Glomerular endothelial cell (primary cell): ENCODE measurements around the gene TBC1D14. TPM values are rescaled to one million over a fixed set of nuclear protein-coding genes. Genes with fewer than 3 reads are reported as not detected.
"Not testable (repeated sequence)": the region's sequence is repeated elsewhere in the genome, so short reads cannot be mapped to it uniquely, and the experiment has no call there.

Experiments used
- DNase-seq: peaks from one replicate; pipeline ENCODE4 v3.0.0-alpha.2; 2011; ENCODE audit warnings: low read depth, low spot score; ENCODE audit errors: extremely low read depth
- total RNA-seq: library from RNA; depleted of rRNA; stranded (reverse); fragments of >200 nt; gene quantifications from 2 replicates; pipeline ENCODE4 v1.2.3, GENCODE V29; 2015

TBC1D14 gene
- total RNA-seq, 1 donor from 2014 or later = 22.0 TPM

DNA sequence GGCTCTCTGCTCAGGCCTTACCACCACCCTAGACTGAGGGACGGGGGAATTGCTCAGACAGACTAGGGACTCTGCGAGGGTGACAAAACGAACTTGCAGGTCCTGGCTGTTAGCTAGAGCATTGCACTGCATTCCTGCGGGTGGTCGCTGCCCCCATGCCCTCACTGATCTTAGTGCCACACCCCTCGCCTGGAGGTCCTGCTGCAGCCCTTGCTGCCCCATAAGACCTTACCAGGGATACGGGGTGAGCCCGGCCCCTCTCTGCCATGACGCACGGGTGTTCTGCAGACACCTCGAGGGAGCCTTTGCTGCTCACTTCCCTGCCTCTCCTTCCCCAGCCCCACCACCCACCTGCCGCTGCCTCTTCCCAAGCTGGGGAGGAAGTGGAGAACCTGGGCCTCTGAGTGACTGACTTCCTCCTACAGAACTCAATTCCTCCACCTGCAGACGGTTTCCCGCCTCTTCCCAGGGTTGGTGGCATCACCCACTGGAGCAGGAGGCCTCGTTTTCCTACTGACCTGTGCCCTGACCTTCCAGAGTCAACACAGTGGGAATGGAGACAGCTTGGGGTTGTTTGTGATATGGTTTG, 19.8 kb upstream of the TBC1D14 start:
- no peak for DNase-seq

DNA sequence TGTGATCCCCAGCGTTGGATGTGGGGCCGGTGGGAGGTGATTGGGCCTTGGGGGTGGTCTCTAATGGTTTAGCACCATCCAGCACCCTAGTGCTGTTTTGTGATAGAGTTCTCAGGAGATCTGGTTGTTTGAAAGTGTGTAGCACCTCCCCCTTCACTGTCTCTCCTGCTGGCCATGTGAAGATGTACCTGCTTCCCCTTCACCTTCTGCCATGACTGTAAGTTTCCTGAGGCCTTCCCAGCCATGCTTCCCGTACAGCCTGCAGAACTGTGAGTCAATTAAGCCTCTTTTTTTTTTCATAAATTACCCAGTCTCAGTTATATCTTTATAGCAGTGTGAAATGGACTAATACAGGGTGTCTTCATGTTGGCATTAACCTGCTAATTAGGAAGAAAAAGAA, 19.3 kb upstream of the TBC1D14 start:
- no peak for DNase-seq

DNA sequence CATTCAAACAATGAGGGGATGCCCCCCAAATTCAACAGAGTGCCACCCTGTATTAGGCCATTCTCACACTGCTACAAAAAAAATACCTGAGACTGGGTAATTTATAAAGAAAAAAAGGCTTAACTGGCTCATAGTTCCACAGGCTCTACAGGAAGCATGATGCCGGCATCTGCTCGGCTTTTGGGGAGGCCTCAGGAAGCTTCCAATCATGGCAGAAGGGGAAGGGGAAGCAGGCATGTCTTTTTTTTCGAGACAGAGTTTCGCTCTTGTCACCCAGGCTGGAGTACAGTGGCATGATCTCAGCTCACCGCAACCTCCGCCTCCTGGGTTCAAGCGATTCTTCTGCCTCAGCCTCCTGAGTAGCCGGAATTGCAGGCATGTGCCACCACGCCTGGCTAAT, 18.7 kb upstream of the TBC1D14 start:
- DNase-seq = not testable (repeated sequence)

DNA sequence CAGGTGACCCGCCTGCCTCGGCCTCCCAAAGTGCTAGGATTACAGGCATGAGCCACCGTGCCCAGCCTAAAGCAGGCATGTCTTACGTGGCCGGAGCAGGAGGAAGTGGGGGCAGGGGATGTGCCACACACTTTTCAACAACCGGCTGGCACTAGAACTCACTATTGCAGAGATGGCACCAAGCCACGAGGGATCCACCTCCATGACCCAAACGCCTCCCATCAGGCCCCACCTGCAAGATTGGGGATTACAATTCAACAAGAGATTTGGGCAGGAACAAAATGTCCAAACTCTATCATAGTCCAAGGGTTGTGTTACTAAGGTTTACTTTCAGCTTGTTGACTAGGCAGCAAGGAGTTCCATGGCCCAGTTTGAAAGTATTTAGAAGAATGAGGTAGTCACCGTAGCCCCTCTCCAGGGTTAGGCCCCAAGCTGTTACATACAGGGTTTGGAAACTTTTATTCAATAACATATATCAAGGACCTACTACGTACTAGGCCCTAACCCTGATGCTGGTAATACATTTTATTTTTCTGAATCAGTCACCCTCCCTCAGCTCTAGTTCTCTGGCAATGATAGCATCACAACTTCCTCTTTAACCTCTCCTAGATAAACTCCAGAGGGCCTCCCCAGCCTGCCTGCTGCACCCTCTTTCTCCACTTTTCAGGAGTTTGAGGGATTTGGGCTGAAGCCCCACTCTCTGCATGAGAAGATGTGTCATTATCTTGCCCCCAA, 18.0 kb upstream of the TBC1D14 start:
- no peak for DNase-seq

DNA sequence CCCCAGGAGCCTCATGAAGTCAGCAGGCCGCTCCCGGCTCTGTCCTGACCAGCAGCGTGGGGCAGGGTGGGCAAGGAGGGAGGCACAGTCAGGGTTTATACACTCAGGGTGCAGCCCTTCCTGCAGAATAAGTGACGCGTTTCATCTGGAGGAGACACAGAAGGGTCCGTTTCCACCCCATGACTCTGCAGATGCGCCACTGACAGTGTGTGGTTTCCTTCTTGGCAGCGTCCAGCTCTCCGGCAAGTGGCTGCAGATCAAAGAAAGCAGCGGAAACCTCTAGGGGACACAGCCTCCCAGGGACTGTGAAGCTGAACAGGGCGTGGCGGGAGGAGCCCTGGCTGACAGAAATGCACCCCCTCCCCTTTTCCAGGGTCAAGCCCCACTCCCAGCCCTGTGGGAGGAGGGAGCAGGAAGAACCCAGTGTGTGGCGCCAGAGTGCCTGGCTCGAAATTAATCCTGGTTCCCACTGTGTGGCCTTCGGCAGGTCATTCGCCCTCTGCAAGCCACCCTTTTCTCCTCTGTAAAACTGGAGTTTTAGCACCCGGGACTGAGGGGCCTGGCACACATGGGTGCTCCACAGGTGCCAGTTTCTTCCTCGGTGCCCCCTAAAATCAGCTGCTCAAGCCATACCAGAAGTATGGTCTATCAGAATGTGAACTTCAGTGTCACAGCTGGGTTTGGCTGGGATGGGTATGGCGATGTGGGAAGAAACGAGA, 17.3 kb upstream of the TBC1D14 start:
- no peak for DNase-seq

DNA sequence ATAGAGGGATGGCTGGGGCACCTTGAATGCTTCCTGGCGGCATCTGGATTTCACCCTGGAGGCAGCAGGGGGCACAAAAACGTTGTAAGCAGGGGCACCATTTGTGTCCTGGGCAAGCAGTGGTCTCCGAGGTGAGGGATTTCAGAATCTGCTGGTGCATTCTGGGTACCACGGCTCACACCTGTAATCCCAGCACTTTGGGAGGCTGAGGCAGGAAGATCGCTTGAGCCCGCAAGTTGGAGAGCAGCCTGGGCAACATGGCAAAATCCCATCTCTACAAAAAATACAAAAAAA, 16.8 kb upstream of the TBC1D14 start:
- DNase-seq = no peak

DNA sequence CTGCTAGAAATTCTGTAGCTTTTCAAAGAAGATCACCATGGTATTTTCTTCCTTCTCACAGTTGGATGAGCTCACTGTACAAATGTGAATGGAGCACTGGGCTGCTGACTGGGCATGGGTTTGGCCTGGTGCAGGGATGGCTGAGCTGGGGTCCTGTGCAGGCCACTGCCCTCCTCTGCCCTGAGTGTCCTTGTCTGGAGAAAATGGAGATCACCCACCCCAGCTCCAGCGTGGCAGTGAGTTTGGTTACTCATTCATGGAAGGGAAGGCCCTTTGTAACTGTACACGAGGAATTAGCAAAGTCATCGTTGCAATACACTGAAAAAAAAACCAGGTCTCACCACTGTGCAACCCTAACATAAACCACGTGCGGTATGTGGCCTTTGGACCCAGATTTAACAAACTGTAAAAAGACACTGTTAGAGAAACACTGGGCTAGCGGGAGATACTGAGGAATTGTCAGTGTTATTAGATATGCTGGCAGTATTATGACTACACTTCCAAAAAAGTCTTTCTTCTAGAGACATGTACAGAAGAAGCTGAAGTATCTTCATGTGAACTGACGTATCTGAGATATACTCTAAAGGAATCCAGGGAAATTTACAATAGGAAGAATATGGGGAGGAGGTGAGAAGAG, 16.1 kb upstream of the TBC1D14 start:
- DNase-seq = no peak

DNA sequence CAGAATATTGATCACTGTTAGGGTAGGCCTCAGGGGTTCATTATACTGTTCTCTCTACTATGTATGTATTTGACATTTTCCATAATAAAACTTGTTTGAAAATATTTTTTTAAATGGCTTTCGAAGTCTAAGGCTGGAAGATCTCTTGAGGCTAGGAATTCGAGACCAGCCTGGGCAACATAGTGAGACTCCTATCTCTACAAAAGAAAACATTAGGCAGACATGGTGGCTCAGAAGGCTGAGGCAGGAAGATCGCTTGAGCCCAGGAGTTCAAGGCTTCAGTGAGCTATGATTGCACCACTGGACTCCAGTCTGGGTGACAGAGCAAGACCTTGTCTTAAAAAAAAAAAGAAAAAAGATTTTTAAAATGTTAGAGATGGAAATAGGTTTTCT, 15.5 kb upstream of the TBC1D14 start:
- no peak for DNase-seq

DNA sequence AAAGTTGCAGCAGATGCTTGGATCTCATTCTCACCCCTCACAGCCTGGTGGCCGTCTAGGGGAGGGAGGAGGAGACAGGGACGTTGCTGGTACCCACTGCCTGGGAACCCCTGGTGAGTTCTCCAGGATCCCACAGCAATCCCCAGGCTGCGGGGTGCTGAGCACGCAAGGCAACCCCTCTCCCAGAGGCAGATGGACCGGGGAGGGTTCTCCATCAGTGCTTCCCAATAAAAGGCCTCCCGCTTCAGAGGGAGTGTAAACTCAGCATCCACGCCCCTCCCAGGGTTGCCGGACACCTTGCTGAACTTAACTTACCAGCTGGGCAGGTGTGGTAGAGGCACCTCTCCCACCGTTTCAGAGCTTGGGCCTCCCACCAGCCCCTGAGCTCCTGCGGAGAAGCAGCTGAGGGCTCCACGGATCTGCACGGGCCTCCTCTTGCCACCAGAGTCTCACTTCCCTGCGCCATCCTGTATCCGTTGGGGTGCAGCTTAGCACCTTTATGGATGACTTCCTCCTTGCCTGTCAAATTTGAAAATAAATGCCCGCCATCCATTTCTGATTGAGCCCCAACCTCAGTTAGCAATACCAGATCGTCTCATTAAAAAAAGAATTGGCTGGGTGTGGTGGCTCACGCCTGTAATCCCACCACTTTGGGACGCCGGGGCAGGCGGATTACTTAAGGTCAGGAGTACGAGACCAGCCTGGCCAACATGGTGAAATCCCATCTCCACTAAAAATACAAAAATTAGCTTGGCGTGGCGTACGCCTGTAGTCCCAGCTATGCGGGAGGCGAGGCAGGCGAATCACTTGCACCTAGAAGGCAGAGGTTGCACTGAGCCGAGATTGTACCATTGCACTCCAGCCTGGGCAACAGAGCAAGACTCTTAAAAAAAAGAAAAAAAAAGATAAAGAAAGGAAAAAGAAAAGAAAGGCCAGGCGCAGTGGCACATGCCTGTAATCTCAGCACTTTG, 14.8 kb upstream of the TBC1D14 start:
- no peak for DNase-seq

DNA sequence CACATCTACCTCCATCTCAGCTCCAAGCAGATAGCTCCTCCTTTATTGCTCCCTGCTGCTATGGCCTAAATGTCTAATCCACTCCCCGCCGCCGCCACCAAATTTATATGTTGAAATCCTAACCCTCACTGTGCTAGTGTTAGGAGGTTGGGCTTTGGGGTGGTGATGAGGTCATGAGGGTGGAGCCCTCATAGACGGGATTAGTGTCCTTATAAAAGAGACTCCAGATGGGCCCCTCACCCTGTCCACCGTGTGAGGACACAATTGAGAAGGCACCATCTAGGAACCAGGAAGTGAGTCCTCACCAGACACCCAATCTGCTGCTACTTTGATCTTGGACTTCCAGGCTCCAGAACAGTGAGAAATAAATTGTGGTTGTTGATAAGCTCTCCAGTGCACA, 13.6 kb upstream of the TBC1D14 start:
- no peak for DNase-seq

DNA sequence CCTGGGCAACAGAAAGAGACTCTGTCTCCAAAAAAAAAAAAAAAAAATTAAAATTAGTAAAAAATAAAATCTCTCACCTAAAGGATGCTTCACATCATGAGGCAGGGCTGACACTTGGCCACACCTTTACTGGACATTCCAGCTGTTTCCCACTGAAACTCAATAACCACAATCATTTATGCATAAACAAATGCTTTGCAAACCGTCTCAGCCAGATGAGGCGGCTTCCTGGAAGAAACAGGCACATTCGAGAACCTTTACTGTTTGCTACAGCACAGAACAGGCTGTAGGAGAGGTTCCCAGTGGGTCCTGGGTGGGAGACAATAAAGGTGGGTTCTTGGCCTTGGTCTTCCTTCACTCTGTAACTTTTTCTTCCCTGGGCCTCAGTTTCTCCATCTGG, 10.9 kb upstream of the TBC1D14 start:
- DNase-seq = no peak

DNA sequence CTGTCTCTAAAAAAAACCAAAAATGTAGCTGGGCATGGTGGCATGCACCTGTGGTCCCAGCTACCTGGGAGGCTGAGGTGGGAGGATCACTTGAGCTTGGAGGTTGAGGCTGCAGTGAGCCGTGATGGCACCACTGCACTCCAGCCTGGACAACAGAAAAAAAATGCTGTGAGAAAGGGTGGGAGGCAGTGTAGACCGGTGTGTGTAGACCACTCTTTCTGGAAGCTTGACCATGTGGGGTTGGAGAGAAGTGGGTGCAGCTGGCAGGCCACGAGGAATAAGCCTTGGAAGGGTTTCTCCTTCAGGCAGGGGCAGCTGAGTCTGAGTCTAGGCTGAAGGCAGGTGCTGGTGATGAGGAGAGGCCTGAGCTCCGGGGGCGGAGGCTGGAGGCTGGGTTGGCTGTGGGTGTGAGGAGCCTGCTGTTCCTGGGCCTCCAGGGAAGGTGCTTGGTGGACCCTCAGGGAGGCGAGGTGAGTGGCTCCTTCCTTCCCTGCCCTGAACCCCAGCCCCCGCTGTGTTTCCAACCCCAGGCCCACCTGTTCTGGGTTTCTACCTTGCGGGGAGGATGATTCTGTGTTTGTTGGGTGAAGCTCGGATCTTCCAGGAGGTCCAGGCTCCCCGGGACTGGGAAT, 9.3 kb upstream of the TBC1D14 start:
- no peak for DNase-seq

DNA sequence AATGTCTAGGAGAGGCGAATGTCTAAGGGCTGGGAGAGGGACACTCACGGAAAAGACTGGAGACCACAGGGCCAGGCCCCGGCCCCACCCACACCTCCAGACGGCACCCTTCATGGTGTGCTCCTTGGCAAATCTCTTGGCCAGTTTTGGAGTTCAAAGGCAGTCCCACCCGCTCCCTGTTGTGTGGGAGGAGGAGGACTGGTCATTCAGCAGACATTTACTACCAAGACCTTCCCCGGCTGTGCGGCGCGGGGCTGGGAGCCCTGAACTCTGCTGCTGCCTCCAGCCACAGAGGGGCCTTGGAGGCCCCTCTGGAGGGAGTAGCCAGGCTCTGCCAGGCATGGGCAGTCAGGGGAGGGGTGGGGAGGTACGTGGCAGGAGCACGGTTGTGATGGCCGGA, 8.7 kb upstream of the TBC1D14 start:
- DNase-seq = no peak

DNA sequence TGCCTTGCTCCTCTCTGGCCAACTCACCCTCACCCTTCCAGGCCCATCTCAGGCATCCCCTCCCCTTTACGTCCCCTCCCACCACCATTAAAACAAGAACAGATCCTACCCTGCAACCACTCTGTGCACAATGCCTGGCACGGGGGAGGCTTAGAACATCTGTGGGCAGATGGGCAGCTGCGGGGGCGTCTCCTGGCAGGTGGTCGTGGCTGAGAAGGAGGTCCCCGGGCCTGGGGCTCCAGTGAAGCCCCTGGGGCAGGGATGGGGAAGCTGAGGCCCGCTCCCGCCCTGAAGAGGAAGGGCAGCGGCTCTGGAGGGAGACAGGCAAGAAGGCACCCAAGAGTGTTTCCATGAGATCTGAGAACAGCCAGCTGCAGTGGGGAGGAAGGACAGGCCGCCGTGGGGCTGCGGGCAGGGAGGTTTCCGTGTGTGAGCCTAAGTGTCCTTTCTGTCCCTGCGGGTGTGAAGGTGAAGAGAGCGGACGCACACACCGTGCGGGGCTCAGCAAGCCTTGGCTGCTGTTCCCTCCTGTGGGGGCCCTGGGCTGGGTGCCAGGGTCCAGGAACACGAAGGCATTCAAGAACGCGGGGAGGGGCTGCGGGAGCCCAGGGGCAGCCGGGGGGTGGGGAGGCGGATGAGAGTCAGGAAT, 7.8 kb upstream of the TBC1D14 start:
- DNase-seq = no peak

DNA sequence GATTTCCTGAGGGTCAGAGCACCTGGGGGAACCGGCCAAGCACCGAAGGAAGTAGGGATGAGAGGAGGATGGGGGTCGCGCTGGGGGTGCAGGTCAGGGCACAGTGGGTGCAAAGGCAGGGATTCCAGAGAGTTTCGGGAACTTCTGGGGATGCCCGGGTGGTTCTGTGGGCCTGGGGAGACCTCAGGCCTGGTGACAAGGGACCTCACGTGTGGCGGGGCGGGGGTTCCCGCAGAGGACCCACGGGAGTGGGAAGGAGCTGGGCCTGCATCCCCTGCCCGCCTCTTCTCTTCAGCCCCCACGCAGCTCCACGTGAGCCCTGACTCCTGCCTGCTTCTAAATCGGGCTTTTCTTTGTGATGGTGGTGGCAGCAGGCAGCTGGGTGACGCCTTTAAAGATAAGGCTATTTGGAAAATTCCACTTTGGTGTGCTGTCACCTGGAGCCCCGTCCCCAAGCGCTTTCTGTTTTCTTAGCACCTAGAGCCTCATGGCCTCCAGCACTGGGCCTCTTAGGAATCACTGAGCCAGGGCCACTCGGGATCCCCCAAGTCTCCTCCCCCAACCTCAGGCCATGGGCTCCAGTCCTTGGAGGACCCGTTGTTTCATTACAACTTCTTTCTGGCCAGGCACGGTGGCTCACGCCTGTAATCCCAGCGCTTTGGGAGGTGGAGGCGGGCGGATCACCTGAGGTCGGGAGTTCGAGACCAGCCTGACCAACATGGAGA, 7.1 kb upstream of the TBC1D14 start:
- DNase-seq = no peak

DNA sequence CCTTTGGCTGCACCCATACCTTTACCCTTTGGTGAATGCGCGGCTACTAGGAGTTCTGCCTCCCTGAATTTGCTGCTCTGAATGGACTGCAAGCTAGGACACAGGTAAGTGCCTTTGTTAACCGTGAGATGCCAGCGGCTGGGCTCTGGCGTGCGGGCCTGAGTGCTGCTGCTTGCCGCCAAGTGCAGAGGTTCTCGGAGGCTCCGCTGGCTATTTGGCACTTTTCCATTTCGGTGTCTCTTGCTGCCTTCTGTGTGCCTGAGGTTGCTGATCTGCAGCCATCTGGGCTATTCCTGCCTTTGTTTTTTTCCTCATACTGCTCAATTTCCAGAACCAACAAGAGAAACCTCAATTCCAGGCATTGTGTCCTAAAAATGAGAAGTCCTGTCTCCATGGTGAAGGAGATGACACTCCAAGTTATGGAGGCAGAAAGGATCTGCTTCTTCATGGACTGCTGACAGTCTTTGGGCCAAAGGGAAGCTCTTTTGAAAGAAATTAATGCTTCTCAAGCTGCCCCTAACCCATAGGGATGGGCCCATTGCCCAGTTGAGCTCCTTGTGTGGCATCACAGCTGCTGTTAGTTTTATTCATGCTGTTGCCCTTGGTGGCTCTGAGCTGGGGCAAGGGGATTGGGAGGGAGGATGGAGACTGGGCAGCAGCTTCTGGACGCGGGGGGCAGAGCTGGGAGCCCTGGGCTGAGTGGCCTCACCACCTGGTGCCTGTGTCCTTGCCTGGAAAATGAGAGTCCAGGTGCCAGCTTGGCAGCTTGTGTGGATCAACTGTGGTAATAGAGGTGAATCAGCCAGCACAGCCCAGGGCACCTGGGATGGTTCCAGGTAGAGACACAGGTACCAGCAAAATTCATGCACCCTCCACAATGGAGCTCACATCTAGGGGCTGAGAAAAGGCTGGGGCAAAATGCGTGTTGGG, 3.8 kb upstream of the TBC1D14 start:
- no peak for DNase-seq

DNA sequence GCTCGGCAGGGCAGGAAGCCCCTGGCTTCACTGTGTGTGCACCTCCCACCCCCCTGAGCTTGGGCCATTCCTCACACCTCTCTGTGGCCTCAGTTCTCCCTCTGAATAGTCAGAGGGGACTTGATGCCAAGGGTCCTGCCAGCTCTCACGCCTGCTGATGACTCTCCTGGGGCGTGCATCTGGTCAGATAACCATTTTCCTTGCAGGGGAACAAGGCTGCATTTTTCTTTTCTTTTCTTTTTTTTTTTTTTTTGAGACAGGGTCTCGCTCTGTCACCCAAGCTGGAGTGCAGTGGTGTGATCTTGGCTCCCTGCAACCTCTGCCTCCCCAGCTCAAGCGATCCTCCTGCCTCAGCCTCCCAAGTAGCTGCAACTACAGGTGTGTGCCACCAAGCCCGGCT, 3.1 kb upstream of the TBC1D14 start:
- not testable (repeated sequence) for DNase-seq

DNA sequence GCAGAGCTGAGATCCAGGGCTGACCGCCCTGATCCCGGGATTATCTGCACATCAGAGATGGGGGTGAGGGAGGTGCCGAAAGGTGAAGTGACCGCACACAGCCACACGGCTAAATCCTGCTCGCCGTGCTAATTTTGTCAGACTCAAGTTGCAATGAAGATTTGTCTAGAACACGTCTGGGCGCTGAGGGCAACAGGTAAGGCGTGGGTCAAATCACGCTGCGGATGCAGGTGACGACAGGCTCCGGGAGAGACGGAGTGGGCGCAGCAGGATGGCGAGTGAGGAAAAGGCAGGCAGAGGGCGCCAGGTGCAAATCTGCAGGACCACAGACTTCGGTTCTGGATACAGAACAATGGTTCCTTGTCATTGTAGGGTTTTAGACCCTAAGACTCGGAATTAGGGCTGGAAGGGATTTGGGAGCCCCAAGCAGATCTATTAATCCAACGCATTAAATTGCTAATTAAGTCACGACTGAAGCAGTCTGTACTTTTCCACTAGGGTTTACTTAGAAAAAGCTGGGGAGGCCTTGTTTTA, 1.9 kb upstream of the TBC1D14 start:
- no peak for DNase-seq
